Measurements from ENCODE around the gene NVL. TPM values are rescaled to one million over a fixed set of nuclear protein-coding genes. Genes with fewer than 3 reads are reported as not detected.

The NVL gene
- total RNA-seq, 1 experiment from 2014 or later = 21.9 TPM

GRCh38 chr1:224245188-224245587 lies 84.8 kb downstream of the NVL start:
- no peak overlapping the region for H3K9ac ChIP-seq (ENCODE audit: low read length)
- H3K4me3 ChIP-seq (replicated peaks in 1 of 2; ENCODE audit: low read depth in 1 of 2, low read length in 2 of 2) = no peak overlapping the region
- H3K27ac ChIP-seq (ENCODE audit: low read depth, low read length) = no peak overlapping the region
- ChIA-PET RAD21 (ENCODE audit: low non-redundant PET in 1 of 2, low total read pairs in 2 of 2, uncharacterized antibody in 2 of 2, unreplicated experiment in 2 of 2) (no interaction called here), CTCF (no interaction called here), POLR2A (no interaction called here)
- no TSS peak for BruUV-seq (replicated peaks)
- no peak overlapping the region for H3K4me2 ChIP-seq (ENCODE audit: low read length)
- no peak overlapping the region for H2AFZ ChIP-seq (ENCODE audit: low read depth, low read length, poor library complexity, severe bottlenecking)
- ATAC-seq (no peak), DNase-seq (ENCODE audit: low read depth, low spot score) (no peak)
- H3K36me3 ChIP-seq (ENCODE audit: control insufficient read depth in 1 of 2, insufficient read depth in 2 of 2, low read length in 2 of 2) = no peaks in the 10 kb centered on the region; a peak in 2 of 4 replicates
- H4K20me1 ChIP-seq (ENCODE audit: insufficient read depth) = no peaks in the 10 kb centered on the region
- H3K79me2 ChIP-seq (ENCODE audit: insufficient read depth, low read length) = no peaks in the 10 kb centered on the region
- H3K27me3 ChIP-seq (ENCODE audit: insufficient read depth, low read length) = no peaks in the 10 kb centered on the region
- TF ChIP-seq FOSL1 (IDR thresholded peaks at IDR 0.05; ENCODE audit: low read depth) = no peak
- TF ChIP-seq SP1 (IDR thresholded peaks at IDR 0.05; ENCODE audit: low read depth) = no peak
- no peak for TF ChIP-seq CEBPB (IDR thresholded peaks at IDR 0.05; ENCODE audit: low read depth)
- no peak for TF ChIP-seq ZBTB33 (IDR thresholded peaks at IDR 0.05; ENCODE audit: extremely low read depth, insufficient replicate concordance, low read length)
- TF ChIP-seq JUND (IDR thresholded peaks at IDR 0.05) = no peak
- TF ChIP-seq SIN3A (IDR thresholded peaks at IDR 0.05; ENCODE audit: low read depth) = no peak
- no peak for TF ChIP-seq RAD21 (IDR thresholded peaks at IDR 0.05; ENCODE audit: low read depth)
- no peak for TF ChIP-seq POLR2A (IDR thresholded peaks at IDR 0.05; ENCODE audit: borderline replicate concordance, extremely low read depth, insufficient read depth, insufficient read length)
- TF ChIP-seq ATF3 (IDR thresholded peaks at IDR 0.05) = no peak
- no peak for TF ChIP-seq CBX3 (IDR thresholded peaks at IDR 0.05; ENCODE audit: low read depth)
- H3K4me1 ChIP-seq (ENCODE audit: control insufficient read depth in 1 of 2, insufficient read depth in 2 of 2, low read length in 2 of 2) = no peaks in the 10 kb centered on the region
- H3K9me2 ChIP-seq (ENCODE audit: insufficient read depth) = no peaks in the 10 kb centered on the region
- intact Hi-C loops (cut with micrococcal nuclease) = no loop called here
- H3K9me3 ChIP-seq (ENCODE audit: control insufficient read depth in 1 of 2, insufficient read depth in 1 of 2, low read depth in 1 of 2, low read length in 2 of 2) = no peaks in the 10 kb centered on the region

GRCh38 chr1:224238756-224239155 lies 91.2 kb downstream of the NVL start:
- ATAC-seq = no peak
- no peak overlapping the region for H3K4me2 ChIP-seq (ENCODE audit: low read length)
- CTCF ChIA-PET = no interaction called here
- intact Hi-C loops (cut with micrococcal nuclease) = no loop called here
- RAD21 ChIA-PET (ENCODE audit: low non-redundant PET in 1 of 2, low total read pairs in 2 of 2, uncharacterized antibody in 2 of 2, unreplicated experiment in 2 of 2) = no interaction called here
- no peaks in the 10 kb centered on the region for H3K9me2 ChIP-seq (ENCODE audit: insufficient read depth)
- no TSS peak for BruUV-seq (replicated peaks)
- no peaks in the 10 kb centered on the region for H4K20me1 ChIP-seq (ENCODE audit: insufficient read depth)
- no peak overlapping the region for H2AFZ ChIP-seq (ENCODE audit: low read depth, low read length, poor library complexity, severe bottlenecking)
- H3K79me2 ChIP-seq (ENCODE audit: insufficient read depth, low read length) = no peaks in the 10 kb centered on the region
- POLR2A ChIA-PET = no interaction called here
- no peaks in the 10 kb centered on the region for H3K9me3 ChIP-seq (ENCODE audit: control insufficient read depth in 1 of 2, insufficient read depth in 1 of 2, low read depth in 1 of 2, low read length in 2 of 2)
- no peaks in the 10 kb centered on the region for H3K27me3 ChIP-seq (ENCODE audit: insufficient read depth, low read length)
- H3K27ac ChIP-seq (ENCODE audit: low read depth, low read length) = no peak overlapping the region
- H3K9ac ChIP-seq (ENCODE audit: low read length) = no peak overlapping the region
- no peaks in the 10 kb centered on the region for H3K4me1 ChIP-seq (ENCODE audit: control insufficient read depth in 1 of 2, insufficient read depth in 2 of 2, low read length in 2 of 2)
- H3K36me3 ChIP-seq (ENCODE audit: control insufficient read depth in 1 of 2, insufficient read depth in 2 of 2, low read length in 2 of 2) = peaks cover 0 to 2% of the 10 kb centered on the region in 2 experiments; a peak in 1 of 4 replicates
- DNase-seq (ENCODE audit: low read depth, low spot score) = no peak
- H3K4me3 ChIP-seq (replicated peaks in 1 of 2; ENCODE audit: low read depth in 1 of 2, low read length in 2 of 2) = no peak overlapping the region
- TF ChIP-seq SRF (IDR thresholded peaks at IDR 0.05; ENCODE audit: low read depth) (no peak), ATF3 (IDR thresholded peaks at IDR 0.05) (no peak), MAX (IDR thresholded peaks at IDR 0.05) (no peak), CTCF (IDR thresholded peaks at IDR 0.05 in 2 of 3, conservative IDR thresholded peaks at IDR 0.05 in 1 of 3; ENCODE audit: borderline replicate concordance in 1 of 3, insufficient read depth in 1 of 3, low read depth in 2 of 3, low read length in 2 of 3) (no peak), FOSL1 (IDR thresholded peaks at IDR 0.05; ENCODE audit: low read depth) (no peak), EGR1 (IDR thresholded peaks at IDR 0.05; ENCODE audit: low read depth) (no peak), EZH2phosphoT487 (IDR thresholded peaks at IDR 0.05; ENCODE audit: borderline replicate concordance) (no peak), TCF7L2 (IDR thresholded peaks at IDR 0.05; ENCODE audit: borderline replicate concordance, extremely low read depth, insufficient read depth, insufficient read length) (no peak), RAD21 (IDR thresholded peaks at IDR 0.05; ENCODE audit: low read depth) (no peak), SIN3A (IDR thresholded peaks at IDR 0.05; ENCODE audit: low read depth) (no peak), ZFX (IDR thresholded peaks at IDR 0.05) (no peak), POLR2AphosphoS5 (IDR thresholded peaks at IDR 0.05; ENCODE audit: low read depth, low read length) (no peak), POLR2A (IDR thresholded peaks at IDR 0.05; ENCODE audit: borderline replicate concordance, extremely low read depth, insufficient read depth, insufficient read length) (no peak), EZH2 (IDR thresholded peaks at IDR 0.05) (no peak)

Data from HCT116 (cell line).